Kidney capillary endothelial cell (primary cell): ENCODE data around the gene PTPRC.

Experiments used
- DNase-seq: peaks from one replicate; pipeline ENCODE4 v3.0.0-alpha.2; 2018; ENCODE audit warnings: low spot score

The PTPRC gene

GRCh38 chr1:198620218-198620617 is 18.6 kb upstream of the PTPRC start:
- DNase-seq, result no peak

DNA sequence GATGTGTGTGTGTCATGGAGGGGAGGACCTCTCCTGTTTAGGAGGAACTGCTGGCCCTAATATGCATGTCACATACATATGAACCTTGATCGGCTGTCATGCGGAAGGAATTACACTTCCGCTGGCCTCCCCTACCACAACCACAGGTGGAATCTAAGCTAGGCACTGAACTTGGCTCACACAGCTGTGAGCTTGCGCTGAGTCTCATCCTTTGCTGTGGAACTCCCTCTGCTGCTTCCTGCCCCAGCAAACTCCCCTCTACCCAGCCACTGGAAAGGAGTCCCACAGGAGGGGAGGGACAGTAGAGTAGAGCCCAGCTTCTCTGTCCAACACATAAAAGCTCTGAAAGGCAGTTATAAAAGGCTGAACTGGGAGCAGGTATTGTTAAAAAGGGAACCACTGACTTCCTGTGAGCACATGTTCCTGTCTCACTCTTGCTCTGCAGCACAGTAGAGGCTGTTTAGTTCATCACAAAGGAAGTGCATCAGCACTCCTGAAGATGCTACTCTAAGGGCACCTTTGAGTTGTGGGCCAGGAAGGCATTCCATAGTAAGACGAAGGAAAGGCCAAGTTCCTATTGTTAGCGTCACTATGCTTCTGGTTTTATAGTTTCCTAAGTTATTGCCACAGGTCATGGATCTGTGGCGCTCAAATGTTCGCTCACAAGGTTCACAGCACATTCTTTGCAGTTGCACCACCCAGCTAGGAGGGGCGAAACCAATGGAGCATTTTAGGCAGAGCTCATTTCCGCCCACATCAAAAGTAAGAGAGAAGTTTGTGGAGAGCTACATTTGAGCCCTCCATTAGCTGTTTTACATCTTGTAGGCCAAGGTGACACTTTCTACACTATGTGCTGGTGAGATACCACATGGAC is 17.7 kb upstream of the PTPRC start:
- DNase-seq, result no peak

DNA sequence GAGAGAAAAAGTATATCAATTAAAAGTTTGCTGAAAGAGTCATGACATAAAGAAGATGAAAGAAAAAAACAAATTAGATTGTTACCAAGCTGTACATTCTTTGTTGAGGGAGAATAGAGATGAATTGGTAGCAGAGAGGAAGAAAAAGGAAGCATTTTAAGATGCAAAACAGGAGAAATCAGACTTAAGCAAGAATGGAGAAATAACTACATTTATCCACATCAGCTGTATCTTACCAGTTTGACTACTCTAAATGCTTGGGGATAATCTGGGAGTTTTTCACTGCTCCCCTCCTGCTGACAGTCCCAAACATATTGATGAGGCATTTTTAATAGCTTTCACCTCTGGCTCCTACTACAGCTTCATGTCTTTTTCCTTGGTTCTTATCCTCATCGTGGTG is 16.8 kb upstream of the PTPRC start:
- DNase-seq, result no peak

GRCh38 chr1:198623752-198624647 is 14.8 kb upstream of the PTPRC start:
- DNase-seq, result no peak

- no peak for DNase-seq
Measured at GRCh38 chr1:198624648-198624980, 14.2 kb upstream of the PTPRC start.

- DNase-seq, result no peak
Measured at GRCh38 chr1:198627436-198628066, 11.3 kb upstream of the PTPRC start.

GRCh38 chr1:198628067-198628455 is 10.8 kb upstream of the PTPRC start:
- DNase-seq, result no peak

GRCh38 chr1:198629610-198630009 is 9.2 kb upstream of the PTPRC start:
- no peak for DNase-seq

- no peak for DNase-seq
Measured at GRCh38 chr1:198630863-198631262, 8.0 kb upstream of the PTPRC start.

GRCh38 chr1:198631292-198631691 is 7.5 kb upstream of the PTPRC start:
- no peak for DNase-seq

GRCh38 chr1:198632007-198632406 is 6.8 kb upstream of the PTPRC start:
- DNase-seq, result no peak

DNA sequence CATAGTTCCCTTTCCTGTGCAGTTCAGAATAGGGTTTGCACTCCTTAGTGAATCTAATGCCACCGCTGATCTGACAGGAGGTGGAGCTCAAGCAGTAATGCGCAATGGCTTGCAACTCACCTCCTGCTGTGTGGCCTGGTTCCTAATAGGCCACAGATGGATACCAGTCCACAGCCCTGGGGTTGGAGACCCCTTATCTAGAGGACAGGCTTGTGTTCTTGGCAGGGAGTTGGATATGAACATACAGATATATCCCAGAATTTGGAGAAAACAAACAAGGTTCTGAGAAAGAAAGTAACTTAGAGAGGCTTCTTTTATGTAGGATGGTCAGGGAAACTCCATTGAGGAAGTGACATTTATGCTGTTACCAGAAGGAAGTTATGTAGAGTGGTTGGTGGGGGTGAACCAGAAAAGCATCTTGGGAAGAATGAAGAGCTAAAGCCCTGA is 5.1 kb upstream of the PTPRC start:
- no peak for DNase-seq

GRCh38 chr1:198635964-198636363 is 2.9 kb upstream of the PTPRC start:
- no peak for DNase-seq

DNA sequence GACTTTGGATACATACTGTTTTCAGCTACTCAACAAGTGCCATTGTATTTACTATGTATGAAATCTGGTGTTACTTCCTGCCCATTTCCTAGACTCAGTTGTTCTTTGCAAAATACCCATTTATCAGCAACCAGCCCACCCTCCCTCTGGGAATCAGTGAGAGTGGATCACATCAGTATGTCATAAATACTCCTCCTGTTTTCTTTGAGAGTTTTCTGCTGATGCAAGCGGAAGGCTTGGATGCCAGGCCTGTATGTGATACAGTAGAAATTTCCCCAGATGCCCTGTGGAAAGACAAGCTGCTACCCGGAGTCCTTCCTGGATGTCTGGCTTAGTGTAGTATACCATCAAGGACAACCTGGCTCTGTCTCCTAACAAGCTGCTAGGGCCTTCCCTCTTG is 2.4 kb upstream of the PTPRC start:
- no peak for DNase-seq

- no peak for DNase-seq
Measured at GRCh38 chr1:198637157-198637556, 1.7 kb upstream of the PTPRC start.

DNA sequence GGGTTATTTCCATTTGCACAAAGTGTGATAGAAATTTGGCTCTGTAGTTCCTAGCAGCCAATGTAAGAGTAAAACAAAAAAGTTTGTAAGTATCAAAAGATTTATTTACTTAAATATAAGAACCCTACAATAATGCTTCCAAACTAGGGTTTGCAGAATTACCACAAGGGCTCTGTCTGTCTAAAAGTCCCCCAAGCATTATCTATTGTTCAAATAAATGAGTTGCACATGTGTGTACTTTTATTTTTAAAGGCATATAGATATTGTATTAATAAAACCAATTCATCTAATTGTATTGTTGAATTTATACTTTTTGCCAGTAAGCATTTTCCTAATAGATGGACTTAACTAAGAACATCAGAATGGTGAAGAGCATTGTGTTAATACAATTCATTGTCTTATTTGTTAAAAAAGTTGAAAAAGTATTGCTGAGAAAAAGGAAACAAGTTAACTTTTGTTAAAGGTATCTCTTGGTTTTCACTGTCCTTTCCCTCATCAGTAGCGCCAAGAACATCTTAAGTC is 863 bp upstream of the PTPRC start:
- DNase-seq, result no peak

- DNase-seq, result no peak
Measured at GRCh38 chr1:198638441-198638840, 399 bp upstream of the PTPRC start.

GRCh38 chr1:198639671-198640143 is 867 bp downstream of the PTPRC start:
- DNase-seq, result no peak

DNA sequence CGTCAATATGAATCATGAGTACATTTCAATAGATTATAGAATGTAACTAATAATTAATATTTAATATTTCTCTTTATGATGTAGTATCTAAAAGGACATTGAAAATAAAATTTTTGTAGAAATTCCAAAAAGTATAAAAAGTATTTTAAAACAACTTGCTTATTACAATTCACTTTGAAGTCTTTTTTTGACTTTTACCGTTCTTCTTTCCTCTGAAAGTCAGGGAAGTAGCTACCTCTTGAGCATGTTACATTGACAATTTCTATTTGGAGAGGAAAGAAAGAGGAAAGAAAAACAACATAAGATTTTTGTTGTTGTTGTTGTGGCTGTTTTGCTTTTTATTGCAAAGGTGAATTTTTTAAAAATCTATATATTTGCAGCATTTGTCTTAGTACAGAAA is 1.3 kb downstream of the PTPRC start:
- no peak for DNase-seq

DNA sequence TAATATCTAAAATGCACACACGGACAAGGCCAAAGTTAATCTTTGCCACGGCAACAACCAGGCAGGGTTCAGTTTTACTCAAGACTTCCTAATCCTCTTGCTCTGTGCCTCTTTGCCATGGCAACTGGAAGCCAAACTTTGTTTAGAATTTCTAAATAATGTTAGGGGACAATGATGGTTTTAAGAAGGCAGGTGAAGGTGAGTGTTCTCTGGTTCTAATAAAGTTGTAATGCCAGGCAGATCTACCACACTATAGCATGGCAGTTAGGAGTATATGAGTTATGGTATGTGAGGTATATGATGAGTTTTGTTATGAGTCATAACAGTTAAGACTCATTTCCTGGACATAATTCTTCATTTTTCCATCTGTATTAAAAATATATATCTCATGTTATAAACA is 2.7 kb downstream of the PTPRC start:
- peak; percentile 32 for DNase-seq

GRCh38 chr1:198641966-198642668 is 3.3 kb downstream of the PTPRC start:
- DNase-seq, result no peak

- DNase-seq, result no peak
Measured at GRCh38 chr1:198642983-198643382, 4.1 kb downstream of the PTPRC start.
